Esophagus muscularis mucosa (tissue), 4 donors: Measurements from ENCODE around the gene CNNM2.

ENCODE experiments used
- CTCF ChIP-seq, 3 experiments: fragments of 200-600 bp in 2 of 3; fragments of 450-650 bp in 1 of 3; sonication (generic) in 2 of 3; IDR thresholded peaks; one replicate each; pipeline ENCODE4 v1.5.1; 2017 to 2019; ENCODE audit warnings: antibody characterized with exemption in 3 of 3, mild to moderate bottlenecking in 2 of 3, moderate library complexity in 1 of 3
- EP300 ChIP-seq: sonication (generic); formaldehyde crosslinking; IDR thresholded peaks from one replicate; pipeline ENCODE4 v1.6.1; 2017; ENCODE audit warnings: antibody characterized with exemption
- POLR2A ChIP-seq: fragments of 450-650 bp; IDR thresholded peaks from one replicate; pipeline ENCODE4 v1.6.1; 2017; ENCODE audit warnings: antibody characterized with exemption, moderate library complexity, mild to moderate bottlenecking, low read depth
- POLR2AphosphoS5 ChIP-seq, 2 donors: sonication (generic); formaldehyde crosslinking; IDR thresholded peaks; one replicate each; pipeline ENCODE4 v1.6.1; 2017; ENCODE audit warnings: antibody characterized with exemption in 2 of 2

GRCh38 chr10:103127241-103127640 is 209.1 kb downstream of the CNNM2 start:
- TF ChIP-seq CTCF (IDR thresholded peaks at IDR 0.05) (no peak), EP300 (no peak), POLR2AphosphoS5 (IDR thresholded peaks at IDR 0.05) (no peak), POLR2A (no peak)
